SW 1271 (cell line): ENCODE results near the gene SPTBN5.

ENCODE experiments used
- DNase-seq, 2 experiments: peaks; one replicate each; lab custom pipeline; 2025; lab: John Stamatoyannopoulos, UW

SPTBN5 gene

DNA sequence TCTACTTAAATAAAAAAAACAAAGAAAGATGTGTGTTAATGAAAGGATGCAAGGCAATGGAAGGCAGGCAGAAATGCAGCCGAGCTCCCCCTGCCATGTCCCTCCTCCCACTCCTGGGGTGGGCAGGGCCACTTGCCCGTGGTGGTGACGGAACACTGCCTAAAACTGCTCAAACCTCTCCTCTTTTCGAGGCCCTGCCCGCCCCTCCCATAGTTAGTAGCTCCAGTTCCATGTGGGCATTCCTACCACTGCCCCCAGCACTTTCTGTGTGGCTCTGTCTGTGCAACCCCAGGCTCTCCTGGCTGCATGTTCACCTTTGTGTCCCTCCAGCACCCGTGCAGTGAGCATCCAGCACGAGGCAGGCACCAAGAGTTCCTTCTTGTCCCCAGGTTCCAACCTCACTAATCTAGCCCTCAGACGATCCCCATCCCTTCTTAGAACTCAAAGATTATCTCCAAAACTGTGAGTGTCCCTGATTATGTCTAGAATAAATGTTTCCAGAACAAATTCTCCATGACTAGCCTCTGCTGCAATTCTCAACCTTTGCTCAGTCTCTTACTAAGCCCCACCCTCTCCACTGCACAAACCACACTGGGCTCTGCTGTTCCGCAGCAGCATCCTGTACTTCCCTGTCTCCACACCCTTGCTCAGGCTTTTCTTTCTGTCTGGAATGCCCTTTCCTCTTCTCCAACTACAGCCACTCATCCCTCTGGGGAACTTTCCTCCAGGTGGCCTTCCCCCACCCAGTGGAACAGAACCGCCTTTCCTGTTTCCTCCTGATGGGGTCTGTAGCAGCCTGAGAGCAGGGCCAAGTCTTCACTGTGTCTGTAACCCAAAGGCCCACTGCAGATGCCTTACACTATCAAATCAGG, 32.6 kb upstream of the SPTBN5 start:
- no peak for DNase-seq

GRCh38 chr15:41925086-41925608, 31.3 kb upstream of the SPTBN5 start:
- no peak for DNase-seq

DNA sequence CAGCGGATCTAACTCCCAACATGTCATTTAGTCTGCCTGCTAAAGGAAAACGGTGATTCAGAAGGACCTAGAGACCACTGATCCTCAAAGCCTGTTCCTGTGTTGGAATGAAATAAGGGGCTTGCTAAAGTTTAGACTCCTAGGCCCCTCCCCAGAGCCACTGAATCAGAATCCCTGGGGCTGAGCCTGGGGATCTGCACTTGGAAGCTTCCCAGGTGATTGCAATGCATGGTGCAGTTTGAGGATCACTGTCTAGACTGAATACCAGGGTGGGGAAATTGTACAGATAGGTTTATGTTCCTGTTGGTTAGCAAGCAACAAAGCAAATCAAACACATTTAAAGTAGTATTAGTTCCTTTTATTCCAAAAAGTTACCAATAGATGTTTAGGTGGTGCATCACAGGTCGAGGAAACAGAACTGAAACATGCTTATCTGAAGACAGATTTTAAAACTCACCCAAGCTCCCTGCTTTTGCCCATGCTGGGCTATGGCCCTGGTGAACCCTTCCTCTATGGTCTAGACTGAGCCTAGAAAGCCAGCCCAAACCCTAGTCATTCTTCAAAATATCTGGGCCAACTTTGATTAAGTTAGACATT, 29.6 kb upstream of the SPTBN5 start:
- no peak for DNase-seq

GRCh38 chr15:41922353-41922752, 28.5 kb upstream of the SPTBN5 start:
- no peak for DNase-seq

DNA sequence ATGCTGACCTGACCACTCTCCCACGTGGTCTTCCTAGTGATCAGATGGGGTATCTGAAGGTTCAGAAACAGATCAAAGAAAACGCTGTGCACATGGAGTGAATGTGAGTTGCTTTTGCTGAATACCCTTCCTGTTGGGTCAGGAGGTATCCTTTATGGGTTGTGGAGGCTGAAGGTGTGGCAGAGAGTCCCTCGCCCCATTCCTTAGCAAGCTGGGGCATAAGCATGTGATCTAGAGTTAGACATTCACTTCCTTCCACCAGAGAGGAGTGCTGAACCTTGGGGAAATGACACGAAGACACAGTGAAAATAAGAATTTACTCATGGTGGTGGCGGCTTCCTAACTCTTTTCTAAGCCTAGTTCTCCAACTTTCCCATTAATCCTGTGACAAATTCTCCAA, 27.8 kb upstream of the SPTBN5 start:
- DNase-seq = no peak

- no peak for DNase-seq
Measured at GRCh38 chr15:41921167-41921566, 27.3 kb upstream of the SPTBN5 start.

GRCh38 chr15:41919954-41920538, 26.2 kb upstream of the SPTBN5 start:
- no peak for DNase-seq

- no peak for DNase-seq
Measured at GRCh38 chr15:41919201-41919820, 25.5 kb upstream of the SPTBN5 start.

DNA sequence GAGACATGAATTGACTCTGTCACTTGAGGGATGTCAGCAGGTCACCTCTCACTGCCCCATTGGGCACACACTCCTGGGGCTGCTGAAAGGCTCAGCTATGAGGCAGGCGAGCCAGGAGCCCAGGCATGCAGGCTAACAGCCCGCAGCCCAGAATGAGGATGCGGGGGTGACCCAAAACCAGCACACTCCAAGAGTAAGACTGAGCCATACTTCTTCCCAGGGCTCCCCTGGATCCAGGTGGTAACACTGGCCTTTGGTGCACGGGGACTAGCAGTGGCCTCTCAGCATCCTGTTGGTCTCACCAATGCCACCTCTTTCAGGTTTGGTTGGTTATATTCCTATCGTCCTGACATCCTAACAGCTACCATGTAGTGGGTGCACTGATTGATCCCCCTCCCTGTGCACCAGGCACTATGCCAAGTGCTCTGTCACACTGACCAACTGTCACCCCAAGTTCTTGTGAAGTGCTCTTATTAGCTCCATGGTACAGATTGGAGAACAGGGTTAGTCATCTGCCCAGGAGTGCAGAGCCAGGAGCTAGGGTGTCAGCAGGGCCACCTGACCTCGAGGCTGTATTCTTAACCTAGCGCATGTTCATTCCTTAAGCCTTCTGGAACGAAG, 24.8 kb upstream of the SPTBN5 start:
- DNase-seq = no peak

- DNase-seq = peak in 1 of 2 experiments; percentile 39
Measured at GRCh38 chr15:41917767-41918430, 24.0 kb upstream of the SPTBN5 start.

- no peak for DNase-seq
Measured at GRCh38 chr15:41915255-41915994, 21.6 kb upstream of the SPTBN5 start.

- DNase-seq = no peak
Measured at GRCh38 chr15:41914411-41914810, 20.6 kb upstream of the SPTBN5 start.

- DNase-seq = no peak
Measured at GRCh38 chr15:41913256-41913655, 19.4 kb upstream of the SPTBN5 start.

DNA sequence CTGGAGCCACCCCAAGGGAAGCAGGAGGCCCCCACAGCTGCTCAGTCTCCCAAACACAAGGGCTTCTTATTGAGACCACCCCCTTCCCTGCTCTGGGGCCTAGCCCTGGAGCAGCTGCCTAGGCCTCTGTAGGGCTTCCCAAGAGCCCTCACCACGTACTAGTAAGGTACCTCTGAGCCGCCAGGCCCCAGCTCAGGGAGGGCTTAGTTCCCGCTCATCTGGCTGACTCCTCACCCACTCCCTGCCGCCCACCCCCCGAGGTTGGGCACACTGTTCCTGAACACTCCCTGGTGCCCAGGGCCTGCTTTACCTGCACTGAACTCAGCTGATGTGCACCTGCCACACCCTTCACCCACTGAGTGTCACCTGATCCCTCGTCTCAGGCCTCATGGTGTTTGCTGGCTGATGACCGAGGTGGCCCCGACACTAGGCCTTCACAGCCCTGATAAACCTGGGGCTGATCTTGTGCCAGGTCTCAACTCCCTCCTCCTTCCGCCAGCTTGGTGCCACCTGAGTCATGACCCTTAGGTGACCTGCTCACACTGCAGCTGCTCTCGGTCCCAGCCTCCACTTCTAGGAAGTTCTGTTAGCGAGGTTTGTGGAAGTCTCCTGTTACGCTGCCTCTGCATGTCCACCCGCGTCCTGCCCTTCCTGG, 18.0 kb upstream of the SPTBN5 start:
- no peak for DNase-seq

- no peak for DNase-seq
Measured at GRCh38 chr15:41908736-41909461, 15.0 kb upstream of the SPTBN5 start.

GRCh38 chr15:41907141-41907540, 13.3 kb upstream of the SPTBN5 start:
- DNase-seq = no peak

DNA sequence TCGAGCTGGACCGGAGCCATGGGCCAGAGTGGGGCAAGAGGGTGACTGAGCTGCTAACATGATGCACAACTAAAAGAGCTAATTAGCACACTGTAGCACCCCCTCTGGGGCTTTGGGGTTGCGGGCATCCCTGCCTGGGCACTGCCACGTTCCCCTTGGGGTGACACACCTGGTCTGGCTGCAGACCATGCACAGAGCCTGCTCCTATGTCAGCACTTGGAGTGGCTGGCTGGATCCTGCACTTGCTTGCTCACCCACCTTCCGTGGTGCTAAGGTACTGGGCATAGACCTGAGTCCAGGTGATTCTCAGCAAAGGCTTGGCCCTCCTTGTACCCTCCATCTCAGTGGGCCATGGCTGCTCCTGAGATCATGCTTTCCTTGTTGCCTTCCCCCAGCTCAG, 12.8 kb upstream of the SPTBN5 start:
- no peak for DNase-seq

DNA sequence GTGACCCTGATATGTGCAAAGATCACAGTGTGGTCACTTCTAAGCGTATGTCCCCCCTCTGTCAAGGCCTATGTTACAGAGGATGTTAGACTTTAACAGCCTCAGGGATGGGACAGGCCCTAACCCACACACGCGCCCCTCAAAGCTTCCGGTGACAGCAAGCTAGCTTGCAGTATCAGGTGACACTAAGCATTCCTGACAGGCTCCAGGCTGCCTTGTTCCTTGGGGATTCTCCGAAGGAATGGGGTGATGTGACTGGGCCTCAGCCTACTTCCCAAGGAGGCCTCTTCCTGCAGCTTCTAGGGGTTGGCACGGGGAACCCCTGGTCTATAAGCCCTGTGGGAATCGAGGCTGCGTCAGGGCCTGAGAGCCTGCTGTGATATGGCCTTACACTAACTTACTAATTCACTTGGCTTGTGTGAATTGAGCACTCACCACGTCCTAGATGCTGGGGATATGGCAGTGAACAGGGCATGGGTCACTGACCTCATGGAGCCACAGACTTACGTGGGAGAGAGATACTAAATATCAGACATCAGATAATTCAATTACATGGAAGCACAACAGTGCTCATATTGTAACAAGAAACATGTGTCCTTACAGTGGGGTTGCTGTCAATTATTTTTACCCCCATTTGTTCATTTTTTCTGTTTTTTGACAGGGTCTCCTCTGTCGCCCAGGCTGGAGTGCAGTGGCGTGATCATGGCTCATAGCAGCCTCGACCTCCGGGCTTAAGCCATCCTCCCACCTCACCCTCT, 11.4 kb upstream of the SPTBN5 start:
- DNase-seq = no peak

DNA sequence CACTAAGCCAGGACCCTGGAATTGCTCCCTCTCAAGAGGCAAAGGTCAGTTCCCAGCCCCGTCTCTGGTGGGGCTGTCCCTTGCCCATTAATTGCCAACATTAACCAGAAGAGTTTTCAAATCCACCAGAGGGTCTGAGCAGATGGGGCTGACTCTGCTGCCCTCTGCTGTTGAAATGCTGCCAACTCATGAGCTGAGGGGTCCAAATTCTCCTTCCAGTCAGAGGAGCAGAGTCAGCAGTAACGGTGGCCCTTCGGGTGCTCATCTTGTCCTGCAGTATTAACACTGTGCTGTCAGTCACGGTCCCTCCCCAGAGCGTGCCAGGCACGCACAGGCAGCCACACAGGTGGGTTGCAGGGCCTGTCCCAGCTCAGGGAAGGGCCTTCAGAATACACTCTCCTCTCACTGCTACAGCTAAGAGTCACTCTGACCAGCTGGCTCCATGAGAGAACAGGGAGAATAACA, 10.7 kb upstream of the SPTBN5 start:
- peak in 1 of 2 experiments; percentile 38 for DNase-seq
